HG02840 (cell line): Measurements from ENCODE around the gene REX1BD.
"Not testable (repeated sequence)": the region's sequence is repeated elsewhere in the genome, so short reads cannot be mapped to it uniquely, and the experiment has no call there.

Experiments
- ATAC-seq: cut with Tn5 transposase; IDR thresholded peaks from one replicate; pipeline ENCODE4 v1.9.1; 2021; ENCODE audit warnings: mild to moderate bottlenecking, moderate library complexity, moderate number of reproducible peaks; ENCODE audit not compliant: unreplicated experiment, low FRiP score

REX1BD gene

GRCh38 chr19:18588611-18589379 is at the start of gene REX1BD:
Gene REX1BD (plus strand): TSS chr19:18588798. CDS start chr19:18588802, 4 bp downstream.
- ATAC-seq: peak; percentile 78

- no peak for ATAC-seq
Measured at GRCh38 chr19:18539372-18539771, 49.2 kb upstream of the REX1BD start.

DNA sequence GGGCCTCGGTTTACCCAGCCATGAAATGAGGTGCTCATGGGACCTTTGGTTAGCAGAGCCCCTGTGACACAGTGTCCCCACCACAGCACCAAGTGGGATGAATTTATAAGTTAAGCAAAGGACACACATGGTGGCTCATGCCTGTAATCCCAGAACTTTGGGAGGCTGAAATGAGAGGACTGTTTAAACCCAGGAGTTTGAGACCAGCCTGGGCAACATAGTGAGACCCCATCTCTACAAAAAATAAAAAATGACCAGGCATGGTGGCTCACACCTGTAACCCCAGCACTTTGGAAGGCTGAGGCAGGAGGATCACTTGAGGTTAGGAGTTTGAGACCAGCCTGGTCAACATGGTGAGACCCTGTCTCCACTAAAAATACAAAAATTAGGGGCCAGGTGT is 48.4 kb upstream of the REX1BD start:
- ATAC-seq: not testable (repeated sequence)

- no peak for ATAC-seq
Measured at GRCh38 chr19:18541258-18541991, 47.2 kb upstream of the REX1BD start.

GRCh38 chr19:18541992-18542940 is 46.3 kb upstream of the REX1BD start:
- ATAC-seq: no peak

GRCh38 chr19:18542941-18543813 is 45.4 kb upstream of the REX1BD start, which contains the start of gene FKBP8:
Gene FKBP8 (minus strand): TSS chr19:18543573. CDS start chr19:18541970, 1,603 bp downstream.
- ATAC-seq: peak; percentile 90

DNA sequence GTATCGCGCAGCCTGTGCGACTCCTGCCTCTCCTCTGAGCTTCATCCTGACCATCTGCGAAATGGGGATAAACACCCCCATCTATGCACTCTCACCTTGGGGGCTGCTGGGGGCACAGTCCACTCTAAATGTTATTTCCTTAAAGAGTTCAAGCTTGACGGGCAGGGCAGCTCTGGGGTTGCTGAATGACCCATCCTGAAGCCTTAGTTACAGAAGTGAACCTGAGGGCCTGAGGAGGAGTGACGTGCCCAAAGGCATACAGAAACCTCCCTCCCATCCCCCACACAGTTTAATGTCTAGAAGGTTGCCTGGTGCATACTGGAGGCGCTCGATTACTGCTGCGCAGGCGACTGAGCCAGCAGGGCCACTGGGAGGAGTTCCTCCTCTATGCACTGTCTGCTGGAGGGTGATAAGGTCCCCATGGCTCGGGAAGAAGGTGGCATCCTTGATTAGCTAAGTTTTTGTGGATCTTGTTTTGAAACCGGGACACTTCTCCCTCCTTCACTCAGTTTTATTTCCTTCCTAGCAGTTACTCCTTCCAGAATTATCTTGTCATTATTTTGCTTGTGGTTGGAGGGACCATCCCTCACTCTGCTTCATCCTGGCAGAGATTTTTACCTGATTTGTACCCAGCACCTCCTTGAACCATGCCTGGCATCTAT is 44.7 kb upstream of the REX1BD start:
- ATAC-seq: peak; percentile 41

DNA sequence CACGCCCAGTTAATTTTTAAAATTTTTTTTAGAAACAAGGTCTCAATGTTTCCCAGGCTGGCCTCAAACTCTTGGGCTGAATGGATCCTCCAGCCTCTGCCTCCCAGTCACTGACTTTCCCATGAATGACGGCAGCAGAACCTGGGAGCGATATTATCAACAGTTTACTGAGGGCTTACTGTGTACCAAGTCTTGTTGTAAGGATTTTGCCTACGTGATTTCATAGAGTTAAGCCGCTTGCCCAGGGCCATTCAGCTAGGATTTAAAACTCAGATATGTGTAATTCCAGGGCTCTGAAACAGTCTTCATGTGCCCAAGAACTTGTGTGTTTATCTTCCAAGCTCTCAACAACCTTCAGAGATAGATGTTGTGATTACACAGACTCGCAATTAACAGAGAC is 37.0 kb upstream of the REX1BD start:
- ATAC-seq: no peak

GRCh38 chr19:18557411-18558201 is 31.0 kb upstream of the REX1BD start, which contains the start of gene KXD1:
Gene KXD1 (plus strand): TSS chr19:18557870. CDS start chr19:18562057, 4,187 bp downstream.
- ATAC-seq: peak; percentile 96

- no peak for ATAC-seq
Measured at GRCh38 chr19:18558202-18558555, 30.4 kb upstream of the REX1BD start.

- ATAC-seq: no peak
Measured at GRCh38 chr19:18558604-18559003, 30.0 kb upstream of the REX1BD start.

GRCh38 chr19:18559685-18560084 is 28.9 kb upstream of the REX1BD start:
- ATAC-seq: no peak

DNA sequence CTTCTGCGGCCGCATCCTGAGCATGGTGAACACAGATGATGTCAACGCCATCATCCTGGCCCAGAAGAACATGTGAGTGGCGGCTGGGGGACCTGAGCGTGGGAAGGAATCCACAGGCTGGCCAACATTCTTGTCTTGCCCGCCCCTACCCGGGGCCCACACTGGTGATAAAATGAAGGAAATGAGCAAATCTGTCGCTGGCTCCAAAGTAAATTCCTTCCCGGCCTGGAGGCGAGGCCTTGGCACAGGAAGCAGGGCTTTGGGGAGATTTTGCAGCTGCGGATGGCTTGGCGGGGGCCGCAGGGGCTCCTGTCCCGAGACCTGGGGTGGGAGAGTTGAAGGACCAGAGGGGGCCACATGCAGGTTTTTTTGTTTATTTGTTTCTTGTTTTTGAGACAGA is 26.5 kb upstream of the REX1BD start:
- no peak for ATAC-seq

DNA sequence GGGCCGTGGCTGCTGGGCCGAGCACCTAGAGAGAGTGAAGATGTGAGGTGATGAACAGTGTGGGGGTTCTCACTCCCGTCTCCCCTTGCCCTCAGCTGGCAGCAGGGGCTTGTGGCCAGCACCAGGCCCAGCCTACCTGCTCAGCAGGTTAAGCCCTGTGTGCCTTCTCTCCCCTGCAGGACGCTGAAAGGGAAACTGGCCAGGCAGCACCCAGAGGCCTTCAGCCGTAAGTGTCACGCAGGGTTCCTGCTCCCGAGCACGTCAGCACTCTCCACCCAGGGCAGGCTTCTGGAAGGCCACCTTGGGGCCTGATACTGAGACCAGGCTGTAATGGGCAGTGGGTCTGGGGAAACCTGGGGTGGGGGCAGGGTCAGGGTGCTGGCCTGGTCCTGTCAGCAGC is 21.6 kb upstream of the REX1BD start:
- no peak for ATAC-seq

DNA sequence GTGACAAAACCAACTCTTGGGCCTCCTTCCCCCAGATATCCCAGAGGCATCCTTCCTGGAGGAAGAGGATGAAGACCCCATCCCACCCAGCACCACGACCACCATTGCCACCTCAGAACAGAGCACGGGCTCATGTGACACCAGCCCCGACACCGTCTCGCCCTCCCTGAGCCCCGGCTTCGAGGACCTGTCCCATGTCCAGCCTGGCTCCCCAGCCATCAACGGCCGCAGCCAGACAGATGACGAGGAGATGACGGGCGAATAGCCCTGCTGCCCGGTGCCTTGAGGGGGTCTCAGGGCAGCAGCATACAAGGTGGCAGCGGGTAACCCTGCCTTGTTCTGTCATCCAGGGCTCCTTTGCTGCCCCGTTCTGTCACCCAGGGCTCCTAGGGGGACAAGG is 20.2 kb upstream of the REX1BD start:
- ATAC-seq: no peak

DNA sequence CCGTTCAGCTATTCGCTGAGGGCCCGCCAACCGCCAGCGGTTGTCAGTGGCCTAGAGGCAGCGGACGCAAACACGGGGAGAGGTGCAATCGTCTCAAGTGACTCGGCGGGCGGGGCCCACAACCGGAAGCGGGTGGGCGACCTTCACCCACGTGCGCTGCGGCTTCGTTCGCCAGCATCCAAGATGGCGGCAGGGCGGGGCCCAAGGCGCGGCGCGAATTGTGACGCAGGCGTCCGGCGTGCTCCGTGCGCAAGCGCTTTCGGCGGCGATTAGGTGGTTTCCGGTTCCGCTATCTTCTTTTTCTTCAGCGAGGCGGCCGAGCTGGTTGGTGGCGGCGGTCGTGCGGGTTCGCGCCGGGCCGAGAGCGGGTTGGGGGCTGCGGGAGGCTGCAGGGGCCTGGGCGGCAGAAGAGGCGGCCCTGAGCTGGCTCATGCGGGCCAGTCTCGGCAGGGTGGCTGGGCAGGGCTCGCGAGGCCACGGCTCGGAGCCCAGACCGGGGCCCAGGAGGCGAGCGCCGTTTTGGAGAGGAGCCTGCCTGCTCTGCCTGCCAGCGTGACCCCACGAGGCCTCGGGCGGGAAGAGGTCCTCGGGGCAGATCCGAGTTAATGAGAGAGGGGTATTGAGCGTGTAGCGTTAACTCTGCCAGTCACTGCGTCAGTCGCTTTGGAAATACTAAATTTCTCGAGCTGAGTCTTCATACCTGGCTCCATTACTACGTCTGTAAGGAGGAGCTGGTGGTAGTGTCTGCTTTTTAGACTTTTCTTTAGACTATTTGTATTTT is 16.8 kb upstream of the REX1BD start, which contains the start of gene UBA52:
Gene UBA52, plus strand, starts transcription at position 294 of the 781 bp plus-strand sequence. CDS start 1,444 bp downstream, outside the sequence.
- ATAC-seq: peak; percentile 92

GRCh38 chr19:18574691-18575291 is 13.8 kb upstream of the REX1BD start:
- no peak for ATAC-seq
